ENCODE measurements around the gene FDXR.
"Not testable (repeated sequence)": the region's sequence is repeated elsewhere in the genome, so short reads cannot be mapped to it uniquely, and the experiment has no call there.

The FDXR gene

GRCh38 chr17:74871356-74872076, 1.3 kb downstream of the FDXR start:
- DNase-seq: no peak

- no peak for DNase-seq
Measured at GRCh38 chr17:74870512-74870911, 2.3 kb downstream of the FDXR start.

GRCh38 chr17:74870028-74870427, 2.8 kb downstream of the FDXR start:
- not testable (repeated sequence) for DNase-seq

GRCh38 chr17:74868908-74869255, 3.9 kb downstream of the FDXR start:
- no peak for DNase-seq

- DNase-seq: no peak
Measured at GRCh38 chr17:74868251-74868907, 4.4 kb downstream of the FDXR start.

GRCh38 chr17:74866198-74866835, 6.5 kb downstream of the FDXR start:
- no peak for DNase-seq

- no peak for DNase-seq
Measured at GRCh38 chr17:74865504-74866197, 7.1 kb downstream of the FDXR start.

GRCh38 chr17:74864866-74865395, 7.9 kb downstream of the FDXR start:
- DNase-seq: peak; percentile 59

- DNase-seq: no peak
Measured at GRCh38 chr17:74864297-74864865, 8.4 kb downstream of the FDXR start.

- DNase-seq: no peak
Measured at GRCh38 chr17:74863420-74864296, 9.1 kb downstream of the FDXR start.

GRCh38 chr17:74862919-74863318, 9.9 kb downstream of the FDXR start:
- DNase-seq: no peak

- peak; percentile 64 for DNase-seq
Measured at GRCh38 chr17:74862108-74862901, 10.5 kb downstream of the FDXR start.

GRCh38 chr17:74861662-74862107, 11.1 kb downstream of the FDXR start:
- no peak for DNase-seq

- DNase-seq: no peak
Measured at GRCh38 chr17:74860872-74861661, 11.7 kb downstream of the FDXR start.

GRCh38 chr17:74860229-74860871, 12.4 kb downstream of the FDXR start:
- DNase-seq: peak; percentile 13

GRCh38 chr17:74859459-74860228, 13.2 kb downstream of the FDXR start, which contains the start of gene GRIN2C:
Gene GRIN2C (minus strand): TSS chr17:74859885. CDS start chr17:74855092, 4,793 bp downstream.
- DNase-seq: no peak

GRCh38 chr17:74858672-74859458, 13.9 kb downstream of the FDXR start:
- DNase-seq: no peak

GRCh38 chr17:74857191-74857590, 15.6 kb downstream of the FDXR start:
- DNase-seq: no peak
